ENCODE data around the gene TMEM51.
A peak's percentile ranks its signal among the peaks of the same experiment; 100 is the strongest.
"Not testable (repeated sequence)": the region's sequence is repeated elsewhere in the genome, so short reads cannot be mapped to it uniquely, and the experiment has no call there.

The TMEM51 gene

GRCh38 chr1:15132965-15133364, 20.6 kb upstream of the TMEM51 start:
- no peak for DNase-seq
- H3K4me2 ChIP-seq (ENCODE audit: low read length), result no peak overlapping the region
- H2AFZ ChIP-seq (ENCODE audit: insufficient read depth, low read length, poor library complexity), result no peak overlapping the region
- H4K12ac ChIP-seq (ENCODE audit: low read depth, low read length), result no peak overlapping the region
- H2BK120ac ChIP-seq (ENCODE audit: insufficient read depth, low read length, poor library complexity), result no peak overlapping the region
- H3K4ac ChIP-seq (ENCODE audit: low read depth, low read length), result no peak overlapping the region
- no peak overlapping the region for H3K4me3 ChIP-seq (ENCODE audit: low read depth, low read length)
- H2BK12ac ChIP-seq (ENCODE audit: low read length), result no peak overlapping the region
- H3K9ac ChIP-seq (ENCODE audit: low read length), result no peak overlapping the region
- WGBS (ENCODE audit: extremely low coverage, insufficient coverage, insufficient read length), result no CpG with 5 or more reads among the region's 2 CpGs
- H4K8ac ChIP-seq (ENCODE audit: low read depth, low read length), result no peak overlapping the region
- peaks cover 5% of the 10 kb centered on the region for H3K27me3 ChIP-seq (ENCODE audit: insufficient read depth, low read length)
- no peak overlapping the region for H2BK5ac ChIP-seq (ENCODE audit: low read depth, low read length, poor library complexity)
- peaks cover 5 to 8% of the 10 kb centered on the region in 2 experiments for H3K4me1 ChIP-seq (ENCODE audit: control insufficient read depth in 1 of 2, insufficient read depth in 2 of 2, low read length in 2 of 2)
- H3K23ac ChIP-seq (ENCODE audit: low read length), result no peak overlapping the region
- no peak overlapping the region for H3K14ac ChIP-seq (ENCODE audit: low read length)
- no peaks in the 10 kb centered on the region for H3K79me2 ChIP-seq (ENCODE audit: control insufficient read depth, insufficient read depth, low read length, poor library complexity)
- H3K27ac ChIP-seq (ENCODE audit: low read depth, low read length), result no peak overlapping the region
- H3K36me3 ChIP-seq (ENCODE audit: control insufficient read depth in 1 of 2, insufficient read depth in 2 of 2, low read length in 2 of 2), result no peaks in the 10 kb centered on the region
- H4K91ac ChIP-seq (ENCODE audit: low read depth, low read length), result no peak overlapping the region
- H3K9me3 ChIP-seq (ENCODE audit: insufficient read depth, low read depth, low read length), result peaks cover 3% of the 10 kb centered on the region
- H2AK5ac ChIP-seq (ENCODE audit: low read length), result no peak overlapping the region
- no peak overlapping the region for H3K18ac ChIP-seq (ENCODE audit: low read length)
- no peaks in the 10 kb centered on the region for H3K79me1 ChIP-seq (ENCODE audit: low read length)

- Histone ChIP-seq H3K9ac (ENCODE audit: low read length) (no peak overlapping the region), H3K23ac (ENCODE audit: low read length) (no peak overlapping the region), H3K27ac (ENCODE audit: low read depth, low read length) (no peak overlapping the region), H3K79me1 (ENCODE audit: low read length) (no peaks in the 10 kb centered on the region), H2BK12ac (ENCODE audit: low read length) (no peak overlapping the region), H2AK5ac (ENCODE audit: low read length) (no peak overlapping the region), H3K4me1 (ENCODE audit: control insufficient read depth in 1 of 2, insufficient read depth in 2 of 2, low read length in 2 of 2) (peaks cover 5% of the 10 kb centered on the region in 2 experiments), H3K18ac (ENCODE audit: low read length) (no peak overlapping the region), H3K4ac (ENCODE audit: low read depth, low read length) (no peak overlapping the region), H3K36me3 (ENCODE audit: control insufficient read depth in 1 of 2, insufficient read depth in 2 of 2, low read length in 2 of 2) (no peaks in the 10 kb centered on the region), H2BK5ac (ENCODE audit: low read depth, low read length, poor library complexity) (no peak overlapping the region), H2BK120ac (ENCODE audit: insufficient read depth, low read length, poor library complexity) (no peak overlapping the region), H3K4me3 (ENCODE audit: low read depth, low read length) (no peak overlapping the region), H3K9me3 (ENCODE audit: insufficient read depth, low read depth, low read length) (peaks cover 3% of the 10 kb centered on the region), H2AFZ (ENCODE audit: insufficient read depth, low read length, poor library complexity) (no peak overlapping the region), H4K91ac (ENCODE audit: low read depth, low read length) (no peak overlapping the region), H3K14ac (ENCODE audit: low read length) (no peak overlapping the region), H3K79me2 (ENCODE audit: control insufficient read depth, insufficient read depth, low read length, poor library complexity) (no peaks in the 10 kb centered on the region), H3K27me3 (ENCODE audit: insufficient read depth, low read length) (peaks cover 5% of the 10 kb centered on the region), H4K12ac (ENCODE audit: low read depth, low read length) (no peak overlapping the region), H4K8ac (ENCODE audit: low read depth, low read length) (no peak overlapping the region), H3K4me2 (ENCODE audit: low read length) (no peak overlapping the region)
- no CpG with 5 or more reads among the region's 2 CpGs for WGBS (ENCODE audit: extremely low coverage, insufficient coverage, insufficient read length)
- DNase-seq, result no peak
These were observed 19.3 kb upstream of the TMEM51 start for GRCh38 chr1:15134285-15134684.

- not testable (repeated sequence) for H3K18ac ChIP-seq (ENCODE audit: low read length); H3K23ac ChIP-seq (ENCODE audit: low read length)
These were observed 17.9 kb upstream of the TMEM51 start for GRCh38 chr1:15135604-15136003.

GRCh38 chr1:15137809-15138208, 15.7 kb upstream of the TMEM51 start:
- Histone ChIP-seq H3K36me3 (ENCODE audit: control insufficient read depth in 1 of 2, insufficient read depth in 2 of 2, low read length in 2 of 2) (no peaks in the 10 kb centered on the region), H2AK5ac (ENCODE audit: low read length) (no peak overlapping the region), H4K8ac (ENCODE audit: low read depth, low read length) (no peak overlapping the region), H3K9me3 (ENCODE audit: insufficient read depth, low read depth, low read length) (no peaks in the 10 kb centered on the region), H2BK12ac (ENCODE audit: low read length) (no peak overlapping the region), H3K9ac (ENCODE audit: low read length) (no peak overlapping the region), H3K14ac (ENCODE audit: low read length) (no peak overlapping the region), H2AFZ (ENCODE audit: insufficient read depth, low read length, poor library complexity) (no peak overlapping the region), H3K79me1 (ENCODE audit: low read length) (peaks cover 5% of the 10 kb centered on the region), H3K4me2 (ENCODE audit: low read length) (no peak overlapping the region), H3K4me3 (ENCODE audit: low read depth, low read length) (no peak overlapping the region), H2BK5ac (ENCODE audit: low read depth, low read length, poor library complexity) (no peak overlapping the region), H3K4me1 (ENCODE audit: control insufficient read depth in 1 of 2, insufficient read depth in 2 of 2, low read length in 2 of 2) (peaks cover 18% of the 10 kb centered on the region in 2 experiments), H3K4ac (ENCODE audit: low read depth, low read length) (no peak overlapping the region), H3K23ac (ENCODE audit: low read length) (no peak overlapping the region), H3K27ac (ENCODE audit: low read depth, low read length) (no peak overlapping the region), H3K79me2 (ENCODE audit: control insufficient read depth, insufficient read depth, low read length, poor library complexity) (no peaks in the 10 kb centered on the region), H4K12ac (ENCODE audit: low read depth, low read length) (no peak overlapping the region), H3K27me3 (ENCODE audit: insufficient read depth, low read length) (no peaks in the 10 kb centered on the region), H2BK120ac (ENCODE audit: insufficient read depth, low read length, poor library complexity) (no peak overlapping the region), H4K91ac (ENCODE audit: low read depth, low read length) (no peak overlapping the region), H3K18ac (ENCODE audit: low read length) (no peak overlapping the region)
- WGBS (ENCODE audit: extremely low coverage, insufficient coverage, insufficient read length), result no CpG with 5 or more reads among the region's 6 CpGs
- peak; percentile 27 to 30 for DNase-seq

More at GRCh38 chr1:15135604-15136003, 17.9 kb upstream of the TMEM51 start:
- not testable (repeated sequence) for H3K27ac ChIP-seq (ENCODE audit: low read depth, low read length); H3K36me3 ChIP-seq (ENCODE audit: control insufficient read depth in 1 of 2, insufficient read depth in 2 of 2, low read length in 2 of 2); H4K91ac ChIP-seq (ENCODE audit: low read depth, low read length); H3K9me3 ChIP-seq (ENCODE audit: insufficient read depth, low read depth, low read length); H3K14ac ChIP-seq (ENCODE audit: low read length); H2BK5ac ChIP-seq (ENCODE audit: low read depth, low read length, poor library complexity); H3K4me3 ChIP-seq (ENCODE audit: low read depth, low read length); H3K27me3 ChIP-seq (ENCODE audit: insufficient read depth, low read length); H3K9ac ChIP-seq (ENCODE audit: low read length); H3K79me1 ChIP-seq (ENCODE audit: low read length); H4K12ac ChIP-seq (ENCODE audit: low read depth, low read length); H2AK5ac ChIP-seq (ENCODE audit: low read length); H3K4ac ChIP-seq (ENCODE audit: low read depth, low read length); H2BK12ac ChIP-seq (ENCODE audit: low read length); H2BK120ac ChIP-seq (ENCODE audit: insufficient read depth, low read length, poor library complexity); H2AFZ ChIP-seq (ENCODE audit: insufficient read depth, low read length, poor library complexity); H3K4me2 ChIP-seq (ENCODE audit: low read length); H4K8ac ChIP-seq (ENCODE audit: low read depth, low read length); H3K79me2 ChIP-seq (ENCODE audit: control insufficient read depth, insufficient read depth, low read length, poor library complexity)
- peaks cover 10 to 11% of the 10 kb centered on the region in 2 experiments for H3K4me1 ChIP-seq (ENCODE audit: control insufficient read depth in 1 of 2, insufficient read depth in 2 of 2, low read length in 2 of 2)
- DNase-seq, result peak in 1 of 2 donors; percentile 42
- WGBS (ENCODE audit: extremely low coverage, insufficient coverage, insufficient read length), result no CpG with 5 or more reads among the region's 10 CpGs
